Activated B cell treated with CpG ODN at 0.5 μM for 24 hours (primary cell): ENCODE data around the gene MRPS35. TPM values are rescaled to one million over a fixed set of nuclear protein-coding genes. Genes with fewer than 3 reads are reported as not detected.

Experiments used
- ATAC-seq: fragments of 200-7000 bp; cut with Tn5 transposase; one replicate; pipeline ENCODE4 v1.10.0; 2021; ENCODE audit warnings: low read depth, mild to moderate bottlenecking, moderate library complexity
- CTCF ChIA-PET: fragments of 350-600 bp; sonication (Branson Sonifier 250); formaldehyde crosslinking; loops from one replicate; lab custom pipeline; 2021; ENCODE audit warnings: antibody characterized with exemption; lab: Charles Lee
- POLR2A ChIA-PET: fragments of 350-600 bp; sonication (Branson Sonifier 250); formaldehyde crosslinking; loops from one replicate; lab custom pipeline; 2021; ENCODE audit warnings: antibody characterized with exemption; lab: Charles Lee
- DNase-seq: peaks from one replicate; pipeline ENCODE4 v3.0.0; 2022
- H3K27ac Mint-ChIP-seq: one replicate; pipeline ENCODE4 v1.8.0; 2020; ENCODE audit warnings: mixed read lengths
- H3K27me3 Mint-ChIP-seq: one replicate; pipeline ENCODE4 v1.8.0; 2021; ENCODE audit warnings: mixed read lengths
- H3K36me3 Mint-ChIP-seq: one replicate; pipeline ENCODE4 v1.8.0; 2021; ENCODE audit warnings: low read depth, mixed read lengths
- H3K4me1 Mint-ChIP-seq: one replicate; pipeline ENCODE4 v1.8.0; 2021; ENCODE audit warnings: mixed read lengths
- H3K4me3 Mint-ChIP-seq: one replicate; pipeline ENCODE4 v1.8.0; 2020; ENCODE audit warnings: mild to moderate bottlenecking, mixed read lengths
- H3K9me3 Mint-ChIP-seq: one replicate; pipeline ENCODE4 v1.8.0; 2020; ENCODE audit warnings: mixed read lengths
- intact Hi-C: fragments of 100-400 bp; cut with micrococcal nuclease; formaldehyde crosslinking; loops from one replicate; pipeline ENCODE4 v1.15.1; 2024
- total RNA-seq: library from RNA; stranded (reverse); gene quantifications from 2 replicates; pipeline ENCODE4 v1.2.3, GENCODE V29; 2022
- TF ChIP-seq, protein P1 (sequence below): fragments of 200-600 bp; IDR thresholded peaks from one replicate; pipeline ENCODE4 v1.8.0; 2022; ENCODE audit warnings: antibody characterized with exemption, mild to moderate bottlenecking

Gene MRPS35
- total RNA-seq, 1 donor from 2014 or later, result 36.2 TPM

DNA sequence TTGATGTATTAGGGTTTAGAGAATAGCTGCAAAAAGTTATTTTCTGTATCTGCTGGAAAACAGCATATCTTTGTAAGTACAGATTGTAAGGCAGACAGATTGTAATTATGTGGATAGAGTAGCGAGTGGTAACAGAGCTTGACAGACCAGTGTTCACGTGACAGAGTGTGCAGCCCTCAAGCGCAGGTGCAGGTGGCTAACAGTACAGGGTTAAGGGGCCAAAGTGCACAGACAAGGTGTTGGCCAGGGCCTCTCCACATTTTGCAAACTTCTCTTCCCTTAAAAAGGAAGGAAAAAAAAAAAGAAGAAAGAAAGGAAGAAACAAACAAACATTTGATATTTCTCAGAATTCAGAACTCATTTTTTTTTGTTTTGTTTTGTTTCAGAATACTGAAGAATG lies 44.2 kb downstream of the MRPS35 start:
- Mint-ChIP-seq H3K9me3 (no peaks in the 10 kb centered on the region), H3K27ac (no peak overlapping the region), H3K36me3 (peaks cover 36% of the 10 kb centered on the region), H3K4me3 (no peak overlapping the region), H3K4me1 (no peaks in the 10 kb centered on the region), H3K27me3 (no peaks in the 10 kb centered on the region)
- DNase-seq (no peak), ATAC-seq (no peak)
- intact Hi-C loops, result no loop called here
- TF ChIP-seq, protein P1, sequence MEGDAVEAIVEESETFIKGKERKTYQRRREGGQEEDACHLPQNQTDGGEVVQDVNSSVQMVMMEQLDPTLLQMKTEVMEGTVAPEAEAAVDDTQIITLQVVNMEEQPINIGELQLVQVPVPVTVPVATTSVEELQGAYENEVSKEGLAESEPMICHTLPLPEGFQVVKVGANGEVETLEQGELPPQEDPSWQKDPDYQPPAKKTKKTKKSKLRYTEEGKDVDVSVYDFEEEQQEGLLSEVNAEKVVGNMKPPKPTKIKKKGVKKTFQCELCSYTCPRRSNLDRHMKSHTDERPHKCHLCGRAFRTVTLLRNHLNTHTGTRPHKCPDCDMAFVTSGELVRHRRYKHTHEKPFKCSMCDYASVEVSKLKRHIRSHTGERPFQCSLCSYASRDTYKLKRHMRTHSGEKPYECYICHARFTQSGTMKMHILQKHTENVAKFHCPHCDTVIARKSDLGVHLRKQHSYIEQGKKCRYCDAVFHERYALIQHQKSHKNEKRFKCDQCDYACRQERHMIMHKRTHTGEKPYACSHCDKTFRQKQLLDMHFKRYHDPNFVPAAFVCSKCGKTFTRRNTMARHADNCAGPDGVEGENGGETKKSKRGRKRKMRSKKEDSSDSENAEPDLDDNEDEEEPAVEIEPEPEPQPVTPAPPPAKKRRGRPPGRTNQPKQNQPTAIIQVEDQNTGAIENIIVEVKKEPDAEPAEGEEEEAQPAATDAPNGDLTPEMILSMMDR, result no peak
- CTCF ChIA-PET, result no interaction called here
- POLR2A ChIA-PET, result no interaction called here

- POLR2A ChIA-PET, result no interaction called here
- TF ChIP-seq, protein P1, result no peak
- no peak overlapping the region for H3K4me3 Mint-ChIP-seq
- ATAC-seq (no peak), DNase-seq (no peak)
- H3K36me3 Mint-ChIP-seq, result peaks cover 35% of the 10 kb centered on the region
- no peaks in the 10 kb centered on the region for H3K4me1 Mint-ChIP-seq
- no peaks in the 10 kb centered on the region for H3K9me3 Mint-ChIP-seq
- H3K27me3 Mint-ChIP-seq, result no peaks in the 10 kb centered on the region
- H3K27ac Mint-ChIP-seq, result no peak overlapping the region
- intact Hi-C loops, result no loop called here
- CTCF ChIA-PET, result no interaction called here
Observed at GRCh38 chr12:27756670-27757195, 46.1 kb downstream of the MRPS35 start.

GRCh38 chr12:27762757-27763156 lies 52.1 kb downstream of the MRPS35 start:
- DNase-seq (no peak), ATAC-seq (no peak)
- TF ChIP-seq, protein P1, result no peak
- intact Hi-C loops, result no loop called here
- Mint-ChIP-seq H3K4me3 (no peak overlapping the region), H3K4me1 (no peaks in the 10 kb centered on the region), H3K27me3 (no peaks in the 10 kb centered on the region), H3K9me3 (no peaks in the 10 kb centered on the region), H3K36me3 (peaks cover 6% of the 10 kb centered on the region), H3K27ac (no peak overlapping the region)
- POLR2A ChIA-PET, result interaction anchor here (0.7 kb wide), 1 partner anchor 487 kb away, joined by 3 read pairs; no protein-coding TSS in a partner anchor
- CTCF ChIA-PET, result no interaction called here

GRCh38 chr12:27766587-27766986 lies 56.0 kb downstream of the MRPS35 start:
- TF ChIP-seq, protein P1, result no peak
- Mint-ChIP-seq H3K4me1 (no peaks in the 10 kb centered on the region), H3K9me3 (no peaks in the 10 kb centered on the region), H3K4me3 (no peak overlapping the region), H3K27ac (no peak overlapping the region), H3K36me3 (peaks cover 3% of the 10 kb centered on the region), H3K27me3 (no peaks in the 10 kb centered on the region)
- POLR2A ChIA-PET, result no interaction called here
- CTCF ChIA-PET, result interaction anchor here (0.6 kb wide), 1 partner anchor 31 kb away, joined by 3 read pairs; no protein-coding TSS in a partner anchor
- ATAC-seq, result no peak
- no peak for DNase-seq
- intact Hi-C loops, result no loop called here

DNA sequence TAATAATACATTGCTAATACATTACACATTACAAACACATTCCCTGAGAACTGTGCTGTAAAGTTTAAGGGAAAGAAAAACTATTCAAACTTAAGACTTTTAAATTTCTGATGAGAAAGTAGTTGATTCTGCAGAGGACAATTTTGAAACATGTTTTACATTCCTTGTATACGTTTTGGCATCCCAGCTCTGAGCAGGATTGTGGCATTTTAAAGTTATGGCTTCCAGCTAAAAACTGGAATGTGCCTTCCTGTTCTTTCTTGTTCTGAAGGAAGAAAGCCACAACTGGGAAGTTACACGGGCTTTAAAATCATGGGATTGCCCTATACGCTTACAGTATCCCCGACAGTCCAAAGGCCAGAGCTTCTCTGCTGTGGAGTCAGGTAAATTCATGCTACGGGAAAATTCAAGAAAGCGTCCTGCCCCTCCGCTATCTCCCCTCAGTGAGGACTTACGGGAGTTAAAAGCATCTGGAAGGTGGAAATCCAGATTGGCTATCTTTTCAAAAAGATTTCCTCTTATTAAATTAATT lies 58.6 kb downstream of the MRPS35 start:
- no peak for ATAC-seq
- ChIA-PET POLR2A (no interaction called here), CTCF (no interaction called here)
- Mint-ChIP-seq H3K9me3 (no peaks in the 10 kb centered on the region), H3K4me3 (no peak overlapping the region), H3K27me3 (no peaks in the 10 kb centered on the region), H3K27ac (no peak overlapping the region), H3K36me3 (no peaks in the 10 kb centered on the region), H3K4me1 (no peaks in the 10 kb centered on the region)
- no peak for DNase-seq
- intact Hi-C loops, result no loop called here
- TF ChIP-seq, protein P1, result no peak
